ENCODE measurements around the gene TSR3.

GRCh38 chr16:1308036-1308976 lies 43.4 kb downstream of the TSR3 start:
- TF ChIP-seq CTCF (IDR thresholded peaks at IDR 0.05) (no peak), POLR2A (IDR thresholded peaks at IDR 0.05) (no peak)

All from testis (tissue), 2 donors.